CD4-positive, alpha-beta T cell treated with Interleukin-12 subunit alpha and Interleukin-12 subunit beta, for 1 hour (primary cell): Measurements from ENCODE around the gene MYO3B.
"Not testable (repeated sequence)": the region's sequence is repeated elsewhere in the genome, so short reads cannot be mapped to it uniquely, and the experiment has no call there.

Source experiments
- DNase-seq: peaks from one replicate; pipeline ENCODE4 v3.0.0-alpha.2; 2020

Gene MYO3B

GRCh38 chr2:170212625-170213280 lies 34.8 kb downstream of the MYO3B start:
- no peak for DNase-seq

- not testable (repeated sequence) for DNase-seq
Measured at GRCh38 chr2:170213281-170213625, 35.3 kb downstream of the MYO3B start.

DNA sequence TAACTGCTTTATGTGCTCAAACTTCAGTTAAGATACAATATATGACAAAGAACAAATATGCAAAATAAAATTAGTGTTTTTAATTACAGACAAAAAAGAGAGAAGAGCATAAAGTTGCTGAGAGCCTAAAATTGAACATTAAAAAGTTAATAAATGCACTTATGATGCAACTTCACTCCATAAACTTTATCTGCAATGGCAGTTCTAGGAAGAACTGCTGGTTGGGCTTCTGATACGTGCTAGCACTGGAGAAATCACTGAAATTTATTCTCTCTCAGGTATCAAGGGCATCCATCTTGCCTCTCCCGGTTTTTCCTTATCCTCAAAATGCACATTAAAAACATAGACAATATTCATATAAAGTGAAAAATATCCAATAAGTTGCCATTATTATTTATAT lies 35.7 kb downstream of the MYO3B start:
- no peak for DNase-seq

- DNase-seq, result no peak
Measured at GRCh38 chr2:170214309-170214948, 36.5 kb downstream of the MYO3B start.

- no peak for DNase-seq
Measured at GRCh38 chr2:170215021-170215420, 37.1 kb downstream of the MYO3B start.

GRCh38 chr2:170216428-170216827 lies 38.5 kb downstream of the MYO3B start:
- no peak for DNase-seq

- DNase-seq, result no peak
Measured at GRCh38 chr2:170216981-170217380, 39.0 kb downstream of the MYO3B start.

GRCh38 chr2:170217778-170218251 lies 39.9 kb downstream of the MYO3B start:
- no peak for DNase-seq

DNA sequence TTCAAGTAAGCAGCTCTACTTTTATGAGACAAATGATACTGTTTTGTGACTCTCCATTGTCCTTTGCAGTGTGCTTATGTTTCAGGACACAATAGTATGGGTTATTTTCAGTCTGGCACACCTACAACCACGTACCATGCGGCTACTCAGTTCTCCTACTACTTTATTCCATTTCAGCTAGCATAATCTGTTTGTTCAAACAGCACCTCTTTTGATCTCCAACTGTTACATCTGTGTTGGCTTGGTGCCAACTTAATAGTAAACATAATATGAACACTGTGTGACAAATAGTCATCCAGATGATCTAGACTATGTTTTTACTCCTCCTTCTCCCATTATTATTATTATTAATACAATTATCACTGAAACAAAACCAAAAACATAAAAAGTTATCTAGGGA lies 40.5 kb downstream of the MYO3B start:
- DNase-seq, result no peak

GRCh38 chr2:170218931-170219330 lies 41.0 kb downstream of the MYO3B start:
- DNase-seq, result no peak

- DNase-seq, result no peak
Measured at GRCh38 chr2:170221317-170222288, 43.7 kb downstream of the MYO3B start.

GRCh38 chr2:170222298-170222697 lies 44.4 kb downstream of the MYO3B start:
- no peak for DNase-seq

DNA sequence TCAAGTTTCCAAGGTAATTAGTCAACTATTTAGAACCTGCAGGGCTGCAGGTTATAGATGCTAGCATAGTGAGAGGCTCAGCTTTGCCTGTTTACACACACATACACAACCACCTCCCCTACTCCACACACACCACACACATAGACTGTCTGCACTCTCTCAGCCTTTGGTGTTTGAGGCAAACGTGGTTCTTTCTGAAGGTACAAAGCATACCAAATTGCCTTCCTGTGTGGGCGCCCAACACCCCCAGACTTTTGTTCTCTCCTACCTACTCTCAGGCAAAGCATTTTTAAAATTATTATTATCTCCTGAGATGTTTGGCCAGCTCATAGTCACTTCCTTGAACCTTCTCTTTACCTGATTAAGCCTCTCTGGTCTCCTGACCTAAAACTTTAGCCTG lies 44.9 kb downstream of the MYO3B start:
- DNase-seq, result no peak

DNA sequence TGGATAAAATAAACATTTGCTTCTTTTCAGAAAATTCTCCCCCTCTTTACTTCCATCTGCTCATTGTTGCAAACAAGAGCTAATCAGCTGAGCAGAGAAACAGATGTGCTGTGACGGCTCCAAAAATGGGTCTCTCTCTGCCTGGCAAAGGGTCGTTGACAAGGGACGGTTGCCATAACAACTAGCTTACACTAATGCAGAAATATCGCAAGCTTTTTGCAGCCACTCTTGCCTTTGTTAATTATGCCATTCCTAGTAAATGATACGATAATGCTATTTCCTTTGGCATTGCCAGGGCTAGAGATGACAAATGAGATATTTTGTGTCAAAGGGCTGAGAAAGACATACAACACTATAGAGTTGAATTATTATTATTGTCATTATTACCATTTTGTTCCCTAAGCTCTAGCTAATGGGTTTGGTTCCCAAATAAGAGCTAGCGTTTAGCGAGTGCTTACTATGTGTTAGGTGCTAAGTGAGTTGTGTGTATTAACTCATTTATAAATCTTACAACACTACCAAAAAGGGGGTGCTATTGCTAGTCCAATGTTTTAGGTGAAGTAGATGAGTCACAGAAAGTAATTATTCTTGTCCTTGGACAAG lies 46.8 kb downstream of the MYO3B start:
- DNase-seq, result no peak

DNA sequence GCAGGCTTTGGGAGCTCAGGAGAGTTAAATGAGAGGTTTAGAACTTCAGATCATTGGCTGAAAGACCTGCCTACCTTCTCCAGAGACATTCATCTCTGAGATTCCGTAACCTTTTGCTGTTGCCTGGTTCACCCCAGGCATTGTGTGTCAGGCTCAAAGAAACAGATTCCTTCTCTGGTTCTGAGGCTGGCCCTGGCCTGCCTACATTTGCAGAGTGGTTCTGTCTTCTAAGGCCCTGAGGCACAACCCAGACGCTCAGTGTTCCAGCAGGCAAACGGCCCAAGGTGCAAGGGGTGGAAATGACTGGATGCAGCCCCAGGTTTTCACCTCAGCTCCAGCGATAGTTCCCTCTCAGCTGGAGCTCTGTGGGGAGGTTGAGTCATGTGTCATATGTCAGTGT lies 48.3 kb downstream of the MYO3B start:
- no peak for DNase-seq

- DNase-seq, result no peak
Measured at GRCh38 chr2:170227507-170227947, 49.6 kb downstream of the MYO3B start.

DNA sequence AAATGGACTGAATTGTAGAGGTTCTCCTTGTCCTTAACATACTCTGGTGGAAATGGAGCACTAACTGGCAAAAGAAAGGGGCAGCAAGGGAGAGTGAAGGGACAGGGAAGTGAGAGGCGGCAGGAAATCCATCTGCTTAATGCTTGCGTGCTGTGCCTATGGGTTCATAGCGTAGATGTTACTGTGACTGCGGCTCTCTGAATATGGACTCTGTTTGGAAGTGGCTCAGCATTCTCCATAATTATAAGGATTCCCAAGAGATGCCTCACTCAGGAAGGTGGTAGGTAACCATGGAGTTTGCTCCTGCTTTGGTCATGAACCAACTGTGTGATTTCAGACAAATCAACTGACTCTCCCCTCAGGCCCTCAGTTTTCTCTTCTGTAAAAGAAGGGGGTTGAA lies 50.0 kb downstream of the MYO3B start:
- DNase-seq, result no peak

- no peak for DNase-seq
Measured at GRCh38 chr2:170228429-170228828, 50.5 kb downstream of the MYO3B start.

DNA sequence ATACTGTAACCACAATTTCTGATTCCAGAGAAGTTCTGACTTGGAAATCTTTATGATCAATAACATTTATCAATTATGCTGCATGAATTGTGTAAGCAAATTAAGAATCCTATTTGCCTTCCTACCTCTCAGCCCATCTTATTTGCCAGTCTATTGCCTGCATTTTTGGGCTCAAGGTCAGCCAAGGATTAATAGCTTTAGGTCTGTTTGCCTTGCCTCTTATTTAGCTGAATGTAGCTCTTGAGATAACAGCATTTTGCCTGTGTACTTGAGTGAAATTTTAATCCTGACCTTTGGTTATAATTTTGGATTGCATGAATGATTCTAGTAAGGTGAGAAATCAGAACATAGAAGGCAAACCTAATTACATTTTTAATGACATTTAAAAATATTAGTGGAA lies 51.2 kb downstream of the MYO3B start:
- no peak for DNase-seq

DNA sequence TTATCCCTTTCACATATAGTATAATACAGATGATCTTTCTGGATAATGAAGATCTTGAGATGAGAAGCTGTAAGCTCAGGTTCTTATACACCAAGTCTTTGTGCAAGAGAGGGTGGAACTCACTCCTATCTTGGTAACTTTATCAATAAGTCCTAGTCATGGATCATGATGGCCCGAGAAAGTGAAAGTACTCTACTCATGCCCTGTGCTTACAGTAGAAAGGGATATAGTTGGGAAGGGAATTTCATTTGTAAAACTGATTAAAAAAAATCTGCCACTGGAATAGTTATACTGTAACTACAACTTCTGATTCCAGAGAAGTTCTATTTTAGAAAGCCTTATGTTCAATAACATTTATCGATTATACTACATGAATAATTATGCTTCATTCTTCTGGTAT lies 51.8 kb downstream of the MYO3B start:
- DNase-seq, result no peak

DNA sequence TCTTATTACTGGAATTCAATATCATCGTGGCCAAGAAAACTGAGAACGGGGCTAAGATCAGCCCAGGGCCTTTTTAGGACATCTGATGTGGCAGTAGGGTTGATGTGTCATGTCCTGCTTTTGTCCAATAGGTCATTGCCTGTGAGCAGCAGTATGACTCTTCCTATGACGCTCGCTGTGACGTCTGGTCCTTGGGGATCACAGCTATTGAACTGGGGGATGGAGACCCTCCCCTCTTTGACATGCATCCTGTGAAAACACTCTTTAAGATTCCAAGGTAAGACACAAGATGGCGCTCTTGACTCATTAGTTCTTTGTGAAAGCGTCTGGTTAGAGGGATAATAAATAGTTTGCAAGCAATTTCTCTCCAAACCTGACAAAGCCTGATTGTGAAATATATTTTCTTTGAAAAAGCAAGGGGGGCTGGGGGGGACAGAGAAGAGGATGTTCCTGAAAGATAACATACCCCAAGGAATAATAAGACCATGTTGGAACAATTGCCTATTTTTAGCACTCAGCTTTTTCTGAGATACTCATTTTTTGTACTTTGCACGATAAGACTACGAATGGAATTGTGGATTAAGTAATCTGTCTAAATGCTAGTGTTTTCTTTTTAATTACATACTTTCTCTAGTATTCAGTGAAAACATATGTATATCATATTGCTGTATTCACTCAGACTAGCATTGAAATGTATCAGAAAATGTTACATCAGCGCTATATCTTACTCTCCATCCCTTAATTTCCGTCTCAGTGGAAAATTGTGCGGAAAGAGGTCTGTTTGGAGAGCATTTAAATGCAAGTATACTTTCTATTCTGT lies 58.1 kb downstream of the MYO3B start:
- no peak for DNase-seq

DNA sequence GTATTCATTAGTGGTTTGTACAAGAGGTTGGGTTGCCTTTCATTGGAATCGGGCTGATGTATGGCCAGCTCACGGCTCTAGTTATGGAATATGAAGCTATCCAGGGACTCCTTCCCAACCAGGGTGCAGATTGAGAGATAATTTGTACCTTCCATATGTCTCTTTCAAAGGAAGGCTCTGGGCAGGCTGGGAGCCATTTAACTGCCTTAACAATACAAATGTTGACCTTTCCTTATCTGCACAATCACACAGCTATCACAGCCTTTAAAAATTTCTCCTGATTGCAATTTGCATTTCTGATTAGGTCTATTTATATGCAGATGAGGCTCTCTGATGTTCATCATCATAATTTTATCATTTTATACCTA lies 58.7 kb downstream of the MYO3B start:
- no peak for DNase-seq
